ENCODE data around the gene BID. TPM values are rescaled to one million over a fixed set of nuclear protein-coding genes. Genes with fewer than 3 reads are reported as not detected.

BID gene
- total and polyA plus RNA-seq, 2 of the 8 experiments (the other 6 are each of a cell fraction or from before 2014, with no cell fraction given), result 39.3 to 114 TPM

DNA sequence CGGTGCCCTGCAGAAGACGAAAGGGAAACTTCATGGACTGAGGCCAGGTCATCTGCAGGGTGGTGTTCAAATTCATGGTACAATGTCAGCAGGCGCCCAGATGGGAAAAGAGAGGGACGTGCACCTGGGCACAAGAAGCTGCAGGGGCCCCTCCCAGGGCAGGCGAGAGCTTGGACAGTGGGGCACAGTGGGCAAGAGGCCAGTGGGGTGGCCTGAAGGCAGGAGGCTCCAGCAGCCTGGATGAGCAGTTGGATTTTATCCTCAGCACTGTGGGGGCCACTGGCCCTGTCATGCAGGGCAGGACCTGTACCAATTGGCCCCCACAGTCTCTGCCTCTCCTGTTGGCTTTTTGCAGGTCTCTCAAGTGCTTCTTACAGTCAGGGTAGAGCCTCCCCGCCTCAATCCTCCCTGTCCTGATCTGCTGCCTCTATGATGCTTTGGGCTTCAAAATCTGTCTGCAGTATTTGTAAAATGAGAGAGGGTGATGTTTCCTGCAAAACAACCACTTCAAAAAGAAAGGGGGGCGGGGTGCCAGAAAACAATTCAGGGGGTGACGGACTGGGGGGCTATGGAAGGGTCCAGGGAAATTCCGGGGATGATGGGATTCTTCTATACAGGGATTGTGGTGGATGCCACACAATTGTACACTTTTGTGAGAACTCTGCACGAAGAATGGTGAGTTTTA is 1.7 kb upstream of the BID start:
- H3K27me3 ChIP-seq (replicated peaks in 1 of 4; ENCODE audit: control insufficient read depth in 3 of 4, extremely low read depth in 1 of 4, insufficient read depth in 3 of 4, low read length in 3 of 4), result no peaks in the 10 kb centered on the region
- H3K4me1 ChIP-seq (replicated peaks in 1 of 4; ENCODE audit: control insufficient read depth in 3 of 4, insufficient read depth in 4 of 4, low read length in 3 of 4), result peaks cover 0 to 25% (median 21%) of the 10 kb centered on the region in 4 experiments; a peak in 6 of 7 replicates
- ChIA-PET POLR2A (ENCODE audit: partially characterized antibody) (no interaction called here), CTCF (ENCODE audit: partially characterized antibody) (interaction anchor here (1.7 to 6.5 kb wide), 4 partner anchors 10 to 34 kb away, joined by 3 to 54 read pairs (median 52); no protein-coding TSS in a partner anchor)
- H3K4me3 ChIP-seq (ENCODE audit: extremely low read depth in 1 of 4, insufficient read depth in 2 of 4, low read depth in 3 of 4, low read length in 4 of 4), result no peak overlapping the region
- H3K23me2 ChIP-seq (ENCODE audit: low read depth, low read length), result peaks cover 11% of the 10 kb centered on the region
- no peak overlapping the region for H4K5ac ChIP-seq (ENCODE audit: insufficient read length, low read depth, low read length)
- DNase-seq (ENCODE audit: low read depth in 1 of 2, low spot score in 2 of 2) (no peak), FAIRE-seq (no peak)
- H2BK120ac ChIP-seq (replicated peaks; ENCODE audit: low read depth, low read length), result no peak overlapping the region
- no peak overlapping the region for H3K27ac ChIP-seq (ENCODE audit: low read depth, low read length)
- no peak overlapping the region for H2BK5ac ChIP-seq (ENCODE audit: low read depth, low read length)
- H4K91ac ChIP-seq (replicated peaks; ENCODE audit: insufficient read length, low read length), result no peak overlapping the region
- no peaks in the 10 kb centered on the region for H3K9me3 ChIP-seq (ENCODE audit: insufficient read depth in 2 of 2, low read depth in 1 of 2, low read length in 1 of 2)
- H3K56ac ChIP-seq (replicated peaks; ENCODE audit: insufficient read length, low read depth, low read length), result no peak overlapping the region
- H2BK20ac ChIP-seq (ENCODE audit: low read length), result no peak overlapping the region
- no peak overlapping the region for H3K18ac ChIP-seq (ENCODE audit: extremely low read depth, low read length)
- H3K9ac ChIP-seq (replicated peaks in 1 of 4; ENCODE audit: extremely low read depth in 1 of 4, low read depth in 3 of 4, low read length in 3 of 4), result no peak overlapping the region
- no peak overlapping the region for H2AFZ ChIP-seq (ENCODE audit: low read length)
- no peak overlapping the region for H2BK15ac ChIP-seq (ENCODE audit: low read length)
- H3K79me1 ChIP-seq (ENCODE audit: low read depth, low read length), result peaks cover 7% of the 10 kb centered on the region; the same call in 1 of the 2 replicates
- no peak overlapping the region for H3K23ac ChIP-seq (ENCODE audit: insufficient read length)
- no peaks in the 10 kb centered on the region for H3K36me3 ChIP-seq (ENCODE audit: control insufficient read depth in 2 of 4, insufficient read depth in 4 of 4, low read length in 3 of 4)
- WGBS, 2 experiments (ENCODE audit: extremely low coverage in 1 of 2, insufficient coverage in 1 of 2, insufficient read length in 1 of 2, insufficient replicate concordance in 2 of 2, low coverage in 1 of 2, low lambda C conversion rate in 2 of 2, missing lambda C conversion rate in 1 of 2), result 86% methylated on average over 10 of the region's 10 CpGs; no CpG with 5 or more reads in 1 of the 2 experiments
- H4K20me1 ChIP-seq (replicated peaks in 1 of 2; ENCODE audit: control insufficient read depth in 1 of 2, insufficient read depth in 2 of 2, low read length in 2 of 2), result peaks cover 2 to 4% of the 10 kb centered on the region in 2 experiments
- H4K8ac ChIP-seq (ENCODE audit: extremely low read depth, insufficient read depth, low read length), result no peak overlapping the region
- H3K14ac ChIP-seq (ENCODE audit: insufficient read length), result no peak overlapping the region
- peaks cover 0 to 21% of the 10 kb centered on the region in 2 experiments; a peak in 1 of 4 replicates for H3K79me2 ChIP-seq (ENCODE audit: control insufficient read depth in 1 of 2, insufficient read depth in 2 of 2, low read length in 2 of 2)
- TF ChIP-seq MAFK (IDR thresholded peaks at IDR 0.05; ENCODE audit: low read depth, low read length), result no peak
- H3K4ac ChIP-seq (replicated peaks; ENCODE audit: insufficient read length, low read depth, low read length), result no peak overlapping the region
- no peak overlapping the region for H3K4me2 ChIP-seq (ENCODE audit: insufficient read depth in 1 of 2, low read depth in 2 of 2, low read length in 2 of 2)
- no peak overlapping the region for H2BK12ac ChIP-seq (ENCODE audit: low read depth, low read length)
- H2AK5ac ChIP-seq (ENCODE audit: low read depth, low read length), result no peak overlapping the region
